ENCODE data around the gene APC.

- TF ChIP-seq CTCF (conservative IDR thresholded peaks at IDR 0.05 in 1 of 2, IDR thresholded peaks at IDR 0.05 in 1 of 2; ENCODE audit: extremely low read depth in 1 of 2, insufficient read depth in 1 of 2, low read depth in 1 of 2, low read length in 2 of 2) (no peak), EZH2 (IDR thresholded peaks at IDR 0.05; ENCODE audit: borderline replicate concordance, low read length) (no peak)
These were observed 40.9 kb upstream of the APC start for GRCh38 chr5:112696786-112697185.
